ENCODE measurements around the gene MADD.

Gene MADD

GRCh38 chr11:47288066-47288465 is 18.1 kb downstream of the MADD start:
- in situ Hi-C loops (cut with HindIII; ENCODE audit: low sequenced_read_pairs) = no loop called here
- no peak for DNase-seq (ENCODE audit: low read depth)
- TF ChIP-seq CTCF (IDR thresholded peaks at IDR 0.05; ENCODE audit: low read depth, low read length, missing control alignments) = no peak
- H3K4me3 ChIP-seq (ENCODE audit: low read depth, low read length) = no peak overlapping the region

GRCh38 chr11:47289856-47290255 is 19.9 kb downstream of the MADD start:
- no peak for DNase-seq (ENCODE audit: low read depth)
- TF ChIP-seq CTCF (IDR thresholded peaks at IDR 0.05; ENCODE audit: low read depth, low read length, missing control alignments) = no peak
- H3K4me3 ChIP-seq (ENCODE audit: low read depth, low read length) = no peak overlapping the region
- in situ Hi-C loops (cut with HindIII; ENCODE audit: low sequenced_read_pairs) = no loop called here

- DNase-seq (ENCODE audit: low read depth) = no peak
- no peak for TF ChIP-seq CTCF (IDR thresholded peaks at IDR 0.05; ENCODE audit: low read depth, low read length, missing control alignments)
- in situ Hi-C loops (cut with HindIII; ENCODE audit: low sequenced_read_pairs) = no loop called here
- no peak overlapping the region for H3K4me3 ChIP-seq (ENCODE audit: low read depth, low read length)
Observed at GRCh38 chr11:47295385-47295784, 25.5 kb downstream of the MADD start.

GRCh38 chr11:47296045-47296444 is 26.1 kb downstream of the MADD start:
- H3K4me3 ChIP-seq (ENCODE audit: low read depth, low read length) = no peak overlapping the region
- no peak for DNase-seq (ENCODE audit: low read depth)
- in situ Hi-C loops (cut with HindIII; ENCODE audit: low sequenced_read_pairs) = no loop called here
- no peak for TF ChIP-seq CTCF (IDR thresholded peaks at IDR 0.05; ENCODE audit: low read depth, low read length, missing control alignments)

- no peak overlapping the region for H3K4me3 ChIP-seq (ENCODE audit: low read depth, low read length)
- in situ Hi-C loops (cut with HindIII; ENCODE audit: low sequenced_read_pairs) = no loop called here
- no peak for DNase-seq (ENCODE audit: low read depth)
- TF ChIP-seq CTCF (IDR thresholded peaks at IDR 0.05; ENCODE audit: low read depth, low read length, missing control alignments) = no peak
Observed at GRCh38 chr11:47299078-47299477, 29.1 kb downstream of the MADD start.

- no peak for TF ChIP-seq CTCF (IDR thresholded peaks at IDR 0.05; ENCODE audit: low read depth, low read length, missing control alignments)
- no peak overlapping the region for H3K4me3 ChIP-seq (ENCODE audit: low read depth, low read length)
- in situ Hi-C loops (cut with HindIII; ENCODE audit: low sequenced_read_pairs) = no loop called here
- DNase-seq (ENCODE audit: low read depth) = no peak
Observed at GRCh38 chr11:47302853-47303252, 32.9 kb downstream of the MADD start.
